Measurements from ENCODE around the gene P4HA3.

- TF ChIP-seq, protein P1, sequence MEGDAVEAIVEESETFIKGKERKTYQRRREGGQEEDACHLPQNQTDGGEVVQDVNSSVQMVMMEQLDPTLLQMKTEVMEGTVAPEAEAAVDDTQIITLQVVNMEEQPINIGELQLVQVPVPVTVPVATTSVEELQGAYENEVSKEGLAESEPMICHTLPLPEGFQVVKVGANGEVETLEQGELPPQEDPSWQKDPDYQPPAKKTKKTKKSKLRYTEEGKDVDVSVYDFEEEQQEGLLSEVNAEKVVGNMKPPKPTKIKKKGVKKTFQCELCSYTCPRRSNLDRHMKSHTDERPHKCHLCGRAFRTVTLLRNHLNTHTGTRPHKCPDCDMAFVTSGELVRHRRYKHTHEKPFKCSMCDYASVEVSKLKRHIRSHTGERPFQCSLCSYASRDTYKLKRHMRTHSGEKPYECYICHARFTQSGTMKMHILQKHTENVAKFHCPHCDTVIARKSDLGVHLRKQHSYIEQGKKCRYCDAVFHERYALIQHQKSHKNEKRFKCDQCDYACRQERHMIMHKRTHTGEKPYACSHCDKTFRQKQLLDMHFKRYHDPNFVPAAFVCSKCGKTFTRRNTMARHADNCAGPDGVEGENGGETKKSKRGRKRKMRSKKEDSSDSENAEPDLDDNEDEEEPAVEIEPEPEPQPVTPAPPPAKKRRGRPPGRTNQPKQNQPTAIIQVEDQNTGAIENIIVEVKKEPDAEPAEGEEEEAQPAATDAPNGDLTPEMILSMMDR (IDR thresholded peaks at IDR 0.05; ENCODE audit: low read depth, low read length): no peak
- TF ChIP-seq POLR2A (IDR thresholded peaks at IDR 0.05; ENCODE audit: extremely low read depth, insufficient read length) (no peak), MYC (IDR thresholded peaks at IDR 0.05; ENCODE audit: low read depth, low read length) (no peak), MAX (IDR thresholded peaks at IDR 0.05; ENCODE audit: low read depth, low read length) (no peak)
Observed at GRCh38 chr11:74226907-74227306, 84.5 kb downstream of the P4HA3 start.
